SU-DHL-6 (cell line): ENCODE measurements around the gene PORCN.

Experiments used
- H2AFZ ChIP-seq: fragments of 200-600 bp; sonication (generic); 2 replicates; pipeline ENCODE4 v1.6.1; 2014; ENCODE audit warnings: low read depth, mild to moderate bottlenecking, moderate library complexity, mixed read lengths, antibody characterized with exemption, low read length; ENCODE audit not compliant: severe bottlenecking
- H3F3A ChIP-seq: fragments of 200-600 bp; shearing (Covaris generic); 2 replicates; pipeline ENCODE4 v1.6.0; 2016; ENCODE audit warnings: antibody characterized with exemption, mild to moderate bottlenecking; ENCODE audit not compliant: insufficient read depth
- H3K27ac ChIP-seq: fragments of 200-600 bp; sonication (generic); 2 replicates; pipeline ENCODE4 v1.5.1; 2016; ENCODE audit warnings: low read depth, mild to moderate bottlenecking, low read length, moderate library complexity, mixed read lengths
- H3K27me3 ChIP-seq: fragments of 200-600 bp; sonication (generic), shearing (Covaris generic); 2 replicates; pipeline ENCODE4 v1.6.0; 2014; ENCODE audit warnings: mild to moderate bottlenecking, low read length
- H3K36me3 ChIP-seq: fragments of 200-600 bp; sonication (generic); 2 replicates; pipeline ENCODE4 v1.6.1; 2014; ENCODE audit warnings: mild to moderate bottlenecking, low read length, mixed read lengths
- H3K4me2 ChIP-seq: fragments of 300-600, 200-600 bp; shearing (Covaris generic), sonication (generic); 2 replicates; pipeline ENCODE4 v1.6.0; 2014; ENCODE audit warnings: low read length, low read depth, mild to moderate bottlenecking; ENCODE audit not compliant: poor library complexity, severe bottlenecking
- H3K4me3 ChIP-seq: fragments of 200-600 bp; sonication (generic); 2 replicates; pipeline ENCODE4 v1.5.1; 2014; ENCODE audit warnings: antibody characterized with exemption, low read length, mild to moderate bottlenecking, mixed read lengths; ENCODE audit not compliant: insufficient read depth, poor library complexity, severe bottlenecking
- H3K79me2 ChIP-seq: fragments of 200-600 bp; sonication (generic); 2 replicates; pipeline ENCODE4 v1.6.1; 2014; ENCODE audit warnings: mild to moderate bottlenecking, low read length, moderate library complexity; ENCODE audit not compliant: insufficient read depth
- H3K9ac ChIP-seq: fragments of 200-600 bp; sonication (generic); 2 replicates; pipeline ENCODE4 v1.7.0; 2014; ENCODE audit warnings: mild to moderate bottlenecking, low read length
- H3K9me2 ChIP-seq: fragments of 200-600 bp; sonication (generic); replicated peaks from 2 replicates; pipeline ENCODE4 v1.6.1; 2014; ENCODE audit warnings: low read length; ENCODE audit not compliant: insufficient read depth
- H3K9me3 ChIP-seq: fragments of 200-600 bp; sonication (generic); 2 replicates; pipeline ENCODE4 v1.6.1; 2014; ENCODE audit warnings: low read length, mixed read lengths; ENCODE audit not compliant: insufficient read depth
- H4K20me1 ChIP-seq: fragments of 200-600 bp; sonication (generic); 2 replicates; pipeline ENCODE4 v1.6.1; 2014; ENCODE audit warnings: low read depth, mild to moderate bottlenecking, antibody characterized with exemption, low read length, moderate library complexity, mixed read lengths
- CTCF ChIP-seq: fragments of 200-600 bp; sonication (generic); IDR thresholded peaks from one replicate; pipeline ENCODE4 v1.5.1; 2017; ENCODE audit warnings: antibody characterized with exemption, mild to moderate bottlenecking, low read length, moderate library complexity; ENCODE audit not compliant: insufficient read depth, poor library complexity, severe bottlenecking
- EZH2phosphoT487 ChIP-seq: fragments of 200-600 bp; sonication (generic), shearing (Covaris generic); conservative IDR thresholded peaks from 2 replicates; pipeline ENCODE4 v1.6.1; 2018; ENCODE audit warnings: mild to moderate bottlenecking, antibody characterized with exemption, low read length, moderate library complexity, mixed read lengths

The PORCN gene

GRCh38 chrX:48497871-48498270 lies 10.9 kb upstream of the PORCN start:
- H3K4me3 ChIP-seq = no peak overlapping the region
- no peak overlapping the region for H3K9ac ChIP-seq
- no peak for TF ChIP-seq CTCF
- TF ChIP-seq EZH2phosphoT487 = no peak
- no peaks in the 10 kb centered on the region for H3K9me2 ChIP-seq
- H3K9me3 ChIP-seq = no peaks in the 10 kb centered on the region
- H3K27ac ChIP-seq = no peak overlapping the region
- H3K36me3 ChIP-seq = no peaks in the 10 kb centered on the region
- H3K79me2 ChIP-seq = no peaks in the 10 kb centered on the region
- no peak overlapping the region for H3K4me2 ChIP-seq
- H4K20me1 ChIP-seq = no peaks in the 10 kb centered on the region
- no peak overlapping the region for H2AFZ ChIP-seq
- no peaks in the 10 kb centered on the region for H3K27me3 ChIP-seq
- H3F3A ChIP-seq = no peaks in the 10 kb centered on the region

- no peak overlapping the region for H3K4me2 ChIP-seq
- no peaks in the 10 kb centered on the region for H3K9me2 ChIP-seq
- H3K4me3 ChIP-seq = no peak overlapping the region
- no peaks in the 10 kb centered on the region for H3K9me3 ChIP-seq
- TF ChIP-seq CTCF (no peak), EZH2phosphoT487 (no peak)
- no peaks in the 10 kb centered on the region for H4K20me1 ChIP-seq
- H3K27ac ChIP-seq = no peak overlapping the region
- H3K9ac ChIP-seq = no peak overlapping the region
- no peaks in the 10 kb centered on the region for H3K79me2 ChIP-seq
- no peaks in the 10 kb centered on the region for H3K27me3 ChIP-seq
- H3F3A ChIP-seq = no peaks in the 10 kb centered on the region
- H3K36me3 ChIP-seq = no peaks in the 10 kb centered on the region
- H2AFZ ChIP-seq = no peak overlapping the region
These were observed 10.4 kb upstream of the PORCN start for GRCh38 chrX:48498374-48498809.

GRCh38 chrX:48504261-48504660 lies 4.5 kb upstream of the PORCN start:
- Histone ChIP-seq H3K79me2 (no peaks in the 10 kb centered on the region), H2AFZ (no peak overlapping the region), H3K27ac (no peak overlapping the region), H3K9ac (no peak overlapping the region), H3K4me3 (no peak overlapping the region), H3K4me2 (no peak overlapping the region), H3F3A (no peaks in the 10 kb centered on the region; the same call in 1 of the 2 replicates), H3K9me3 (no peaks in the 10 kb centered on the region), H3K27me3 (no peaks in the 10 kb centered on the region), H4K20me1 (no peaks in the 10 kb centered on the region), H3K36me3 (no peaks in the 10 kb centered on the region), H3K9me2 (no peaks in the 10 kb centered on the region)
- TF ChIP-seq CTCF = no peak
- TF ChIP-seq EZH2phosphoT487 = no peak
